ENCODE measurements around the gene LSMEM2. TPM values are rescaled to one million over a fixed set of nuclear protein-coding genes. Genes with fewer than 3 reads are reported as not detected.

The LSMEM2 gene
- total and polyA plus RNA-seq, 2 of the 8 experiments (the other 6 are each of a cell fraction or from before 2014, with no cell fraction given) = 0.58 to 0.68 TPM

DNA sequence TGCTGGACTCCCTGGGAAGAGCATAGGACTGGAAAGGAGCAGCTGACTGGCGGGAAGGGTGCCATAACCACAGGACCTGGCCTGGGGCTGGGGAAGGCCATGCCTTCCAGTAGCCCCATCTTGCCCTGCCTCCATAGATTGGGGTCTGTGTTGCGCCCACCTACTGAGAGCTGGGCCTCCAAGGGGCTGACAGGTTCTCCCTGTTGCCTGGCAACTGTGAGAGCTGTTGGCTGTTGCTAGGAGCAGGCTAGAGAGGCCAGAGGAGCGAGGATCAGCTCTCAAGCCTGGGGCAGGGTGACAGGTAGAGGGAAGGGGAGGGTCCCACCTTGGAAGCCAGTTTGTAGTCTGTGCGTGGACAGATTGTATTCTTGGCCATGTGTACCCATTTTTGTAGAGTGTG lies 45.7 kb upstream of the LSMEM2 start (continued):
- TF ChIP-seq, protein P1, sequence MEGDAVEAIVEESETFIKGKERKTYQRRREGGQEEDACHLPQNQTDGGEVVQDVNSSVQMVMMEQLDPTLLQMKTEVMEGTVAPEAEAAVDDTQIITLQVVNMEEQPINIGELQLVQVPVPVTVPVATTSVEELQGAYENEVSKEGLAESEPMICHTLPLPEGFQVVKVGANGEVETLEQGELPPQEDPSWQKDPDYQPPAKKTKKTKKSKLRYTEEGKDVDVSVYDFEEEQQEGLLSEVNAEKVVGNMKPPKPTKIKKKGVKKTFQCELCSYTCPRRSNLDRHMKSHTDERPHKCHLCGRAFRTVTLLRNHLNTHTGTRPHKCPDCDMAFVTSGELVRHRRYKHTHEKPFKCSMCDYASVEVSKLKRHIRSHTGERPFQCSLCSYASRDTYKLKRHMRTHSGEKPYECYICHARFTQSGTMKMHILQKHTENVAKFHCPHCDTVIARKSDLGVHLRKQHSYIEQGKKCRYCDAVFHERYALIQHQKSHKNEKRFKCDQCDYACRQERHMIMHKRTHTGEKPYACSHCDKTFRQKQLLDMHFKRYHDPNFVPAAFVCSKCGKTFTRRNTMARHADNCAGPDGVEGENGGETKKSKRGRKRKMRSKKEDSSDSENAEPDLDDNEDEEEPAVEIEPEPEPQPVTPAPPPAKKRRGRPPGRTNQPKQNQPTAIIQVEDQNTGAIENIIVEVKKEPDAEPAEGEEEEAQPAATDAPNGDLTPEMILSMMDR (IDR thresholded peaks at IDR 0.05; ENCODE audit: control extremely low read depth in 1 of 3, insufficient read depth in 1 of 3, low read depth in 1 of 3, low read length in 3 of 3) = no peak
- TF ChIP-seq KDM5A (IDR thresholded peaks at IDR 0.05; ENCODE audit: low read length) (no peak), SRF (IDR thresholded peaks at IDR 0.05; ENCODE audit: low read depth, low read length) (no peak), FOSL1 (IDR thresholded peaks at IDR 0.05; ENCODE audit: insufficient read depth, low read depth, low read length) (no peak), TBP (IDR thresholded peaks at IDR 0.05; ENCODE audit: low read depth, low read length) (no peak), SIRT6 (IDR thresholded peaks at IDR 0.05; ENCODE audit: low read length) (no peak)
- TF ChIP-seq, protein P2, sequence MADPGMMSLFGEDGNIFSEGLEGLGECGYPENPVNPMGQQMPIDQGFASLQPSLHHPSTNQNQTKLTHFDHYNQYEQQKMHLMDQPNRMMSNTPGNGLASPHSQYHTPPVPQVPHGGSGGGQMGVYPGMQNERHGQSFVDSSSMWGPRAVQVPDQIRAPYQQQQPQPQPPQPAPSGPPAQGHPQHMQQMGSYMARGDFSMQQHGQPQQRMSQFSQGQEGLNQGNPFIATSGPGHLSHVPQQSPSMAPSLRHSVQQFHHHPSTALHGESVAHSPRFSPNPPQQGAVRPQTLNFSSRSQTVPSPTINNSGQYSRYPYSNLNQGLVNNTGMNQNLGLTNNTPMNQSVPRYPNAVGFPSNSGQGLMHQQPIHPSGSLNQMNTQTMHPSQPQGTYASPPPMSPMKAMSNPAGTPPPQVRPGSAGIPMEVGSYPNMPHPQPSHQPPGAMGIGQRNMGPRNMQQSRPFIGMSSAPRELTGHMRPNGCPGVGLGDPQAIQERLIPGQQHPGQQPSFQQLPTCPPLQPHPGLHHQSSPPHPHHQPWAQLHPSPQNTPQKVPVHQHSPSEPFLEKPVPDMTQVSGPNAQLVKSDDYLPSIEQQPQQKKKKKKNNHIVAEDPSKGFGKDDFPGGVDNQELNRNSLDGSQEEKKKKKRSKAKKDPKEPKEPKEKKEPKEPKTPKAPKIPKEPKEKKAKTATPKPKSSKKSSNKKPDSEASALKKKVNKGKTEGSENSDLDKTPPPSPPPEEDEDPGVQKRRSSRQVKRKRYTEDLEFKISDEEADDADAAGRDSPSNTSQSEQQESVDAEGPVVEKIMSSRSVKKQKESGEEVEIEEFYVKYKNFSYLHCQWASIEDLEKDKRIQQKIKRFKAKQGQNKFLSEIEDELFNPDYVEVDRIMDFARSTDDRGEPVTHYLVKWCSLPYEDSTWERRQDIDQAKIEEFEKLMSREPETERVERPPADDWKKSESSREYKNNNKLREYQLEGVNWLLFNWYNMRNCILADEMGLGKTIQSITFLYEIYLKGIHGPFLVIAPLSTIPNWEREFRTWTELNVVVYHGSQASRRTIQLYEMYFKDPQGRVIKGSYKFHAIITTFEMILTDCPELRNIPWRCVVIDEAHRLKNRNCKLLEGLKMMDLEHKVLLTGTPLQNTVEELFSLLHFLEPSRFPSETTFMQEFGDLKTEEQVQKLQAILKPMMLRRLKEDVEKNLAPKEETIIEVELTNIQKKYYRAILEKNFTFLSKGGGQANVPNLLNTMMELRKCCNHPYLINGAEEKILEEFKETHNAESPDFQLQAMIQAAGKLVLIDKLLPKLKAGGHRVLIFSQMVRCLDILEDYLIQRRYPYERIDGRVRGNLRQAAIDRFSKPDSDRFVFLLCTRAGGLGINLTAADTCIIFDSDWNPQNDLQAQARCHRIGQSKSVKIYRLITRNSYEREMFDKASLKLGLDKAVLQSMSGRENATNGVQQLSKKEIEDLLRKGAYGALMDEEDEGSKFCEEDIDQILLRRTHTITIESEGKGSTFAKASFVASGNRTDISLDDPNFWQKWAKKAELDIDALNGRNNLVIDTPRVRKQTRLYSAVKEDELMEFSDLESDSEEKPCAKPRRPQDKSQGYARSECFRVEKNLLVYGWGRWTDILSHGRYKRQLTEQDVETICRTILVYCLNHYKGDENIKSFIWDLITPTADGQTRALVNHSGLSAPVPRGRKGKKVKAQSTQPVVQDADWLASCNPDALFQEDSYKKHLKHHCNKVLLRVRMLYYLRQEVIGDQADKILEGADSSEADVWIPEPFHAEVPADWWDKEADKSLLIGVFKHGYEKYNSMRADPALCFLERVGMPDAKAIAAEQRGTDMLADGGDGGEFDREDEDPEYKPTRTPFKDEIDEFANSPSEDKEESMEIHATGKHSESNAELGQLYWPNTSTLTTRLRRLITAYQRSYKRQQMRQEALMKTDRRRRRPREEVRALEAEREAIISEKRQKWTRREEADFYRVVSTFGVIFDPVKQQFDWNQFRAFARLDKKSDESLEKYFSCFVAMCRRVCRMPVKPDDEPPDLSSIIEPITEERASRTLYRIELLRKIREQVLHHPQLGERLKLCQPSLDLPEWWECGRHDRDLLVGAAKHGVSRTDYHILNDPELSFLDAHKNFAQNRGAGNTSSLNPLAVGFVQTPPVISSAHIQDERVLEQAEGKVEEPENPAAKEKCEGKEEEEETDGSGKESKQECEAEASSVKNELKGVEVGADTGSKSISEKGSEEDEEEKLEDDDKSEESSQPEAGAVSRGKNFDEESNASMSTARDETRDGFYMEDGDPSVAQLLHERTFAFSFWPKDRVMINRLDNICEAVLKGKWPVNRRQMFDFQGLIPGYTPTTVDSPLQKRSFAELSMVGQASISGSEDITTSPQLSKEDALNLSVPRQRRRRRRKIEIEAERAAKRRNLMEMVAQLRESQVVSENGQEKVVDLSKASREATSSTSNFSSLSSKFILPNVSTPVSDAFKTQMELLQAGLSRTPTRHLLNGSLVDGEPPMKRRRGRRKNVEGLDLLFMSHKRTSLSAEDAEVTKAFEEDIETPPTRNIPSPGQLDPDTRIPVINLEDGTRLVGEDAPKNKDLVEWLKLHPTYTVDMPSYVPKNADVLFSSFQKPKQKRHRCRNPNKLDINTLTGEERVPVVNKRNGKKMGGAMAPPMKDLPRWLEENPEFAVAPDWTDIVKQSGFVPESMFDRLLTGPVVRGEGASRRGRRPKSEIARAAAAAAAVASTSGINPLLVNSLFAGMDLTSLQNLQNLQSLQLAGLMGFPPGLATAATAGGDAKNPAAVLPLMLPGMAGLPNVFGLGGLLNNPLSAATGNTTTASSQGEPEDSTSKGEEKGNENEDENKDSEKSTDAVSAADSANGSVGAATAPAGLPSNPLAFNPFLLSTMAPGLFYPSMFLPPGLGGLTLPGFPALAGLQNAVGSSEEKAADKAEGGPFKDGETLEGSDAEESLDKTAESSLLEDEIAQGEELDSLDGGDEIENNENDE (IDR thresholded peaks at IDR 0.05; ENCODE audit: insufficient replicate concordance, low read length) = no peak
